AML-193 (cell line): ENCODE measurements around the gene UCP1.

Experiments used
- DNase-seq, 2 experiments: peaks; one replicate each; lab custom pipeline; 2025; lab: John Stamatoyannopoulos, UW

The UCP1 gene, protein sequence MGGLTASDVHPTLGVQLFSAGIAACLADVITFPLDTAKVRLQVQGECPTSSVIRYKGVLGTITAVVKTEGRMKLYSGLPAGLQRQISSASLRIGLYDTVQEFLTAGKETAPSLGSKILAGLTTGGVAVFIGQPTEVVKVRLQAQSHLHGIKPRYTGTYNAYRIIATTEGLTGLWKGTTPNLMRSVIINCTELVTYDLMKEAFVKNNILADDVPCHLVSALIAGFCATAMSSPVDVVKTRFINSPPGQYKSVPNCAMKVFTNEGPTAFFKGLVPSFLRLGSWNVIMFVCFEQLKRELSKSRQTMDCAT

GRCh38 chr4:140568507-140569306, at the start of gene UCP1:
UCP1 (minus strand) TSS chr4:140568961; CDS start chr4:140568729, 232 bp downstream.
- DNase-seq: no peak

GRCh38 chr4:140617499-140618248, 48.9 kb upstream of the UCP1 start:
- DNase-seq: no peak

- no peak for DNase-seq
These were observed 46.7 kb upstream of the UCP1 start for GRCh38 chr4:140615451-140615850.

- peak; percentile 44 to 67 for DNase-seq
These were observed 43.6 kb upstream of the UCP1 start for GRCh38 chr4:140612357-140612756.

GRCh38 chr4:140611854-140612253, 43.1 kb upstream of the UCP1 start:
- DNase-seq: no peak

DNA sequence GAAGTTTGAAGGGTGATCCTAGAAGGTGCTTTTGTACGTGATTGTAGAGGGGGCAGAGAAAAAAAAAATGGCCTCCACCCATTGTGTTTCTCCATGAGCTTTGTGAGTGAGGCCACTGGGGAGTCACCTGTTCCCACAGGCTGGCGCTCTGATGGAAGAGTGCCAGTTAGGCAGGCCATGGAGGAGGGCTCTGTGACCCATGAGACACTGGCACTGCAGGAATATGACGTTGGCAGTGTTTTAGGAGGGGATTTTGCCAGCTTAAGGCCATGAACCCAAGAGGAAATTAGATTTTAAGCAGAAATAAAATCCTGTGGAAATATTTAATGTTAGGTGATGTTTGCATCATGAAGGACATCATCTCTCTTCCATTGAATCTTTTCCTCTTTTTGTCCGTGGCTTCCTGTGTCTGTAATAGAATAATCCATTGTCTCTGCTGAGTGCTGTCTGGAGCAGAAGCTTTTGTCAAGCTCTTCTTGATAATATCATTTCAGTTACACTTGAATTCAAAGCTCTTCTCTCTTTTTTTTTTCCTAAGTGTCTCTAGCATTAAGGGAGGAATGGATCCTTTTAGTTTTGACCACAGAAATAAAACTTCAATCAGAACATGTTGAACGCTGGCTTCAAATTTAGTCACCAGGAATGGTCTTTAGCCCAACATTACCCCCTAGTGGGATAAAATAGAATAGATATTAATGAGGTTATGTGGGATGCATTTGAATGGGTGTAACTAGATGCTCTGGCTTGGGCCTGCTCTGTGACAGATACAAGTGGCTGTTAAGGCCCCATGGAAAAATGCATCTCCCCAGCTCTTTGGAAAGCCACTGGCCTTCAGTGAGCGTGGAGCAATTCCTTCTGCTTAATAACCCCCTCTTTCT, 41.0 kb upstream of the UCP1 start:
- peak; percentile 64 to 69 for DNase-seq

GRCh38 chr4:140607852-140608251, 39.1 kb upstream of the UCP1 start:
- DNase-seq: no peak

- DNase-seq: no peak
These were observed 35.8 kb upstream of the UCP1 start for GRCh38 chr4:140604544-140604943.

DNA sequence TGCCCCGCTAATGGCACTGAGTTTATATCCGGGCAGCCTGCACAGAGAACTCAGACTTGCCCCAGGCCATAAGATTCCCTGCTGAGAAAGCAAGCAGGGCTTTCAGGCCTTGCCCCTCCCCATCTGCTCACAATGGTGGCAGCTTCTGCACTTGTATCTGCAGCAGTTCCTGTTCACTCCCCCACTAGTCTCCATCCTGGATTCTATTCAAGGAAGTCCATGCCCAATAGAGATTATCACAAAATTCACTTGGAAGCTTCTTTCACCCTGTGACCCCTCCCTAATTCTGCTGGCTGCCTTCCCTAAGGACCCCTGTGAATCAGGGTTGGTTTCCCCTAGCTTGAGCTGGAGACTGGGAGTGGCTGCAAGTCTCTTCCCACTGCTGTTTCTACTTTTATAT, 34.5 kb upstream of the UCP1 start:
- DNase-seq: no peak

GRCh38 chr4:140602714-140603113, 34.0 kb upstream of the UCP1 start:
- no peak for DNase-seq

DNA sequence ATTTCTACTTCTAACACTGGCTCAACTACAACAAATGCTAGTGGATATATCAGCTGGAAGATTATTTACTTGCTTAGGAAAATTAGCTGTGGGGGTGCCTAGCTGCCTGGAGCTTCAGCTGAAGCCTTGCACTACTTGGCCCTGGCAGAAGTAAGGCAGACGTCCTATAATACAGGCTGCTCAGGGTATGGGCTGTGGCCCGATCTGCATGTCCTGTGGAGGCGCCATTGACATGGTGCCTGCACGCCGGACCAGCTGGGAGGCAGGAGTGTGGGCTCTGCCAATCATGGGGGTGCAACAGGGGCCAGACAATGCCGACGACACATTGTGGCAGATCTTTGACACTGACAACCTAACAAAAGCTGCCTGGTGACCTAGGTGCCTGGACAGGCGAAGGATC, 31.6 kb upstream of the UCP1 start:
- no peak for DNase-seq

DNA sequence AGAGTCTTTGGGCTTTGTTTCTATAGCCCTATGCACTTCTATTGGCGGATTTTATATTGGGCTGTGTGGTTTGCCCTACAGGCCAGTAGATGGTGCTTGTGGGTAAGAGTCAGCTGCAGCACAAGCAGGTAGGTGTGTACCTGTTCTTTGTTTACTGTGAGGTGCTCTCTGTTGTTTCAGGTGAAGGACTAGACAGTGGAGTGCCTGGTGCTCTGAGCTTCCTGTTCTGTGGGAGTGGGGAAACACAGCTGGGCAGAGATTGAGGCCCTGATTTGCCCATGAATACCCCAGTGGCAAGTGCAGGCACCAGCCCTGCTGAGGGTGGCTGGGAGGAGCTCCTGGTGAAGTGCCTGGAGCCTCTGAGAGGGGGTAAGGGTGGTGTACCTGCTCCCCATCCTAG, 26.3 kb upstream of the UCP1 start:
- no peak for DNase-seq

- DNase-seq: no peak
These were observed 15.7 kb upstream of the UCP1 start for GRCh38 chr4:140584439-140584838.

DNA sequence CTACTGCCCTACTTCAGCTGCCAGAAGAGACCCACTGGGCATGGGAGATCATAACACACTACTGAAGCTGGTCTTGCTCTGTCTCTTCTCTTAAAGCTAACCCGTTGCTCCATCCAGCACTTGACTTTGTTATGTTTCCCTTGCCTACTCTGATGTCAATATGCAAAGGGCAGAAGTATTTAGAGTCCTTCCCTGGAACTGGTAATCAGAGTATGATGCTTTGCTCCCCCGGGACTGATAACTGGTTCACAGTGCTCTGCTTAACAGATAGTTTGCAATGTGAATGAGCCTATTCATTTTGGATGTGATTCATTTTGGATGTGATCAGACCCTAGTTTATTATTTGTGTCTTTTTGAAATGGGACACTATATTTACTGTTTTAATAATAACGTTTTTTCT, 12.3 kb upstream of the UCP1 start:
- DNase-seq: no peak

DNA sequence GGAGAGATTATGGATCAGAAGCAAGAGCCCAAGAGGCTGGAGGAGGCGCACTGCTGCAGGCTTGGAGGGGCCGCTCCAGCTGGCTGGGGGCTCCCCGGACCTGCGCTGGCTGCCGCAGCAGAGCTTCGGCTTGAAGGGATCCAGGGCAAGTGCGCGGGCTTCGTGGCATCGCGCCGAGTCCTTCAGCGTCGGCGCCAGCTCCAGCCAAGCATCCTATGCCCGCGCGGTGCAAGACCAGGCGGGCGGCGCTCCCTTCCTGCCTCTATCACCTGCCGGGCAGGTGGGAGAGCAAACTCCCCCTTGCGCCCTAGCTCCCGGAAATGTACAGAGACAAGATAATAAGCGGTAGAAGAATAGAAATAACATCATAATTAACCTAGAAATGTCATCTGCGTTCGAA, 10.5 kb upstream of the UCP1 start:
- no peak for DNase-seq

DNA sequence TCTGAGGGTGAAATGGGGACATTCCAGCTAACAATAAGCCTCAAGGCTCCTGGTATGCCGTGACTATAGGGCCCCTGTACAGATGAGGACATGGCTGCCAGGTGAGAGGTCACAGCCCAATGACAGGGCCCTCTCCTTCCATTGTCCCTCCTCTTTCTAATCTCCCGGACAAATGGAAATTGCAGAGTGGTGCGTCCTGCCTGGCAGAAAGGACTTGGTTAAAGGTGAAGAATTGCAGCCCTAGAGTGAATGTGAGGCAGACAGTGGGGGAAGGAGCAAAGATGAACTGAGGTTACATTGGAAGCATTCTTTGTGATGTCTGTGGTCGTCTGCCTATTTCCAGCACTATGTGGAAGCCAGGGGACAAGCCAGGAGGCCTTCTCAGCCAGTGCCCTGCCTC, 6.7 kb upstream of the UCP1 start:
- DNase-seq: no peak

- no peak for DNase-seq
These were observed 2.9 kb upstream of the UCP1 start for GRCh38 chr4:140571620-140572019.

GRCh38 chr4:140569307-140569638, 512 bp upstream of the UCP1 start:
- DNase-seq: no peak

DNA sequence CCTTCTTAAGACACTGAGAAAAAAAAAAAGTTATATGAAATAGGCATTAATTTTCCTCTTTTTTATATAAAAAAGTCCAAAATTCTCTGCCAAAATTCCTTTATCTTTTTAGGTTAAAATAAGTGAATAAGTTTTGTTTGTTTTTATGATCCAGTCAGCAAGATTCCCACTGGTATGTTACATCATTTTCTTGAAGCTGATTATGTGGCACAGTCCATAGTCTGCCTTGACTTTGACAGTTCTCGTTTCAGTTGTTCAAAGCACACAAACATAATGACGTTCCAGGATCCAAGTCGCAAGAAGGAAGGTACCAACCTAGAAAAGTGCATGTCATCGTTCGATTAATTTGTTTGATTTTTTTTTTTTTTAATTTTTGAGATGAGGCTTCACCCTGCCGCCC, 9.1 kb downstream of the UCP1 start:
- DNase-seq: no peak

GRCh38 chr4:140557831-140558435, 10.8 kb downstream of the UCP1 start:
- DNase-seq: no peak

DNA sequence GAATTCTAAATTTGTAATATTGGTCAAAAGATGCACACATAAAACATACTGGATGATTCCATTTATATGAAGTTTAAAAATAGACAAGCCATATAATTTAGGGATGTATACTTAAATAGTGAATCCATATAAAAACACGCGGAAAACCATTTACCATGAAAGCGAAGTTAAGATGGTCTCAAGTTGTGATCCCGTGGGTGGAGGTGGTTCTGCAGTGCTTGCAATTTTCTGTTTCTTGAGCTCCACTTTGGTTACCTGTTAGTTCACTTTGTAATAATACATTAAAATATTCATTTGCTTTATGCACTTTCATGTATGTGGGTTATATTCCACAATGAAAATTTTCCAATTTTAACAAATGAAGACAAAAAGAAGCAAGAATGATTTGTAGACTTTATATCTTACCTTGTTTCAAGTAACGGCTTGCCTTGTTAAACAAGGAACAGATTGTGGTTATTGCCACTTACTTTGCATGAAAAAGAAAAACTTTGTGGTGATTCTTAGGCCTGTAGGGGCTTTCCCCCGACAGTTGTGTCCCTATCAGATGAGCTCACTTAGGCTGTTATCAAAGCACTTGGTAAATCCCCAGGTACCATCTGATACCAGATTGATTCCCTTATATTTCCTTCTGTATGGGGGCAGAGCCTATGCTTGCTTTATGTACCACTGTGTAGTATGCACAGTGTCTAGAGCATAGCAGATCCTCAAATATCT, 12.2 kb downstream of the UCP1 start:
- no peak for DNase-seq
